HG03469 (cell line): ENCODE data around the gene CRTAP.
"Not testable (repeated sequence)": the region's sequence is repeated elsewhere in the genome, so short reads cannot be mapped to it uniquely, and the experiment has no call there.

Source experiments
- ATAC-seq: cut with Tn5 transposase; IDR thresholded peaks from one replicate; pipeline ENCODE4 v1.9.1; 2021; ENCODE audit warnings: mild to moderate bottlenecking, moderate library complexity, moderate number of reproducible peaks; ENCODE audit not compliant: unreplicated experiment

CRTAP gene

DNA sequence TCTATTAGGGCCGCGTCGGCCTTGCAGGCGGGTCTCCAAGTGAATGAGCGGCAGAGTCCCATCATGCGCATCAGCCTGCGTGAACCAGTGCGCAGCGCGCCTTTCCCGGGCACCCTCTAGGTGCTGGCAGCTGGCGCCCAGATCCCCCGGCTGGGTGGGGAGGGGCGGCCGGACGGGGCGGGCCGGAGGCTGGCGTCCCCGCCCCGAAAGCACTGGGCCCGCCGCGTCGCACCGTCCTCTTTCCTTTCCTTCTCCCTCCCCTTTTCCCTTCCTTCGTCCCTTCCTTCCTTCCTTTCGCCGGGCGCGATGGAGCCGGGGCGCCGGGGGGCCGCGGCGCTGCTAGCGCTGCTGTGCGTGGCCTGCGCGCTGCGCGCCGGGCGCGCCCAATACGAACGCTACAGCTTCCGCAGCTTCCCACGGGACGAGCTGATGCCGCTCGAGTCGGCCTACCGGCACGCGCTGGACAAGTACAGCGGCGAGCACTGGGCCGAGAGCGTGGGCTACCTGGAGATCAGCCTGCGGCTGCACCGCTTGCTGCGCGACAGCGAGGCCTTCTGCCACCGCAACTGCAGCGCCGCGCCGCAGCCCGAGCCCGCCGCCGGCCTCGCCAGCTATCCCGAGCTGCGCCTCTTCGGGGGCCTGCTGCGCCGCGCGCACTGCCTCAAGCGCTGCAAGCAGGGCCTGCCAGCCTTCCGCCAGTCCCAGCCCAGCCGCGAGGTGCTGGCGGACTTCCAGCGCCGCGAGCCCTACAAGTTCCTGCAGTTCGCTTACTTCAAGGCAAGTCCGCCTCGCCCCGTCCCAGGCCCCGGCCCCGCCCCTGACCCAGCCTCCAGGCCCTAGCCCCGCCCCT lies at the start of gene CRTAP:
Gene CRTAP (plus strand): TSS at position 243 of the 850 bp plus-strand sequence. CDS start 64 bp downstream, at position 307.
- ATAC-seq, result peak; percentile 78

DNA sequence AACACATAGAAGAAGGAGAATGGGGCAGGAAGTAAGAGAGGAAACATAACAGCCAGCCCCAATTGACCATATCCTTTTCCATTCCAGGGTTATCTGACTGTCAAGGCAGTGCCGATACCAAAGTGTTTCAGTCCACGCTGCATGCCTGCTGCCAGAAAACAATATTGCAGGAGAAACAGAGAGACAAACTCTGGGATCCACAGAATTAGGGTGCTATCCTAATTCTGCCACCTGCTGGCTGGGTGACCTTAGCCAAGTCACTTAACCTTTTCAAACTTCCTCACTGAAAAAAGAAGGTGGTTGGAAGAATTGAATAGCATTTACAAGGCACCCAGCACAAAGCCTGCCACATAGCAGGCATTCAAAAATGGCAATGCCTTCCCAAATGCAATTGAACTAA lies 48.9 kb upstream of the CRTAP start:
- no peak for ATAC-seq

DNA sequence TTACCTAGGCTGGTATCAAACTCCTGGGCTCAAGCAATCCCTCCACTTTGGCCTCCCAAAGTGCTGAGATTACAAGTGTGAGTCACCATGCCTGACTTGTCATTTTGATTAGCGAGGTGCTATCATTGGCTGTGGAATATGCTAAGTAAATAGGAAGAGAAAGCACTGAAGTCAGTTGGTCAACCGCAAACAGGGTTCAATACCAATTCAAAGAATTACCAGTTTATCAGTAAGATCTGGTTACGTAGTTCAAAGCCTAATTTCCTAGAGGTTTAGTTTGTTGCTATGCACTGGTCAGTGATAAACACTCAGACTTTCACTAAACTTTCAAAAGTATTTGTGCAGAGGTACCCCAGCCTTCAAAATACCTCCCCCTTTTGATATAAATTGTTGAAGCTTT lies 46.3 kb upstream of the CRTAP start:
- no peak for ATAC-seq

DNA sequence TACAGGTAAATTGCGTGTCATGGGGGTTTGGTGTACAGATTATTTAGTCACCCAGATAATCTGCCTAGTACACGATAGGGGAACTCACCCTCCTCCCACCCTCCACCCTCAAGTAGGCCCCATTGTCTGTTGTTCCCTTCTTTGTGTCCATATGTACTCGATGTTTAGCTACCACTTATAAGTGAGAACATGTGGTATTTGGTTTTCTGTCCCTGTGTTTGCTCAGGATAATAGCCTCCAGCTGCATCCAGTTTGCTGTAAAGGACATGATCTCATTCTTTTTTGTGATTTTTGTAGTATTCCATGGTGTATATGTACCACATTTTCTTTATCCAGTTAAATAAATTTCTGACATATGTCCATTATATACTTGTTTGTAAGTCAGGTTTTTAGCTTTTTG lies 44.0 kb upstream of the CRTAP start:
- ATAC-seq, result not testable (repeated sequence)

DNA sequence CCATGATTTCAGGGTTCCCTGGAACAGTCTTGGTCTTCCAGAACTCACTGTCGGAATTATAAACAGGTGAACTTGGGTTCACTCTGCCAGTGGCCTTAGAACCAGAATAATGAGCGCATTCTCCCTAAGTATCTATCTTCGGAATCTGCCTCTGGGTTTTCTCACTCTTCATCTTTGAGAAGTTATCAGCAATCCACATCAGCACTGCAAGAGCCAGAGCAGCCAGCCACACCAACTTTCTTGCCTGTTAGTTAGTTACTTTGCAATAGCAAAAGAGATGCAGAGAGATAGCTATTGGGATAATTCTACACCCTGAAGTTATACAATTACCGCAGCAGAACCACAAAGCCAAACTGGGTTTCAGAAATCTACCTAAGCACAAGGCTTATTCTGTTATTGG lies 42.6 kb upstream of the CRTAP start:
- no peak for ATAC-seq

DNA sequence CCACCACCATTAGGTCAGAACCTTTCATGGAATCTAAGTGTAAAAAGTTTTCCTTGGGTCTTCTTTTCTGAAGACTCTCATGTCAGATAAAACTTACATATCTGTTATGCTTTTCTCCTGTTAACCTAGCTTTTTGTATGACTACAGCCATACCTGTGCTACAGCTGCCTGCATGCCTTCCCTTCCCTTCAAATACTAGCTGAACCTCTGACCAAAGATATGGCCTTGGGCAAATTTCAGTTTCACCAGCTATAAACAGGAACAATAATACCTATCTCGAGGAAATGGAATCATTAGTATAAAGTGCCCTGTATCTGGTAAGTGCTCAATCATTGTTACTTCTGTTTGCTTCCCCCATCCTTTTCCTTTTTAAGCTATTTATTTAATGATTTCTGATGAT lies 41.9 kb upstream of the CRTAP start:
- ATAC-seq, result no peak

DNA sequence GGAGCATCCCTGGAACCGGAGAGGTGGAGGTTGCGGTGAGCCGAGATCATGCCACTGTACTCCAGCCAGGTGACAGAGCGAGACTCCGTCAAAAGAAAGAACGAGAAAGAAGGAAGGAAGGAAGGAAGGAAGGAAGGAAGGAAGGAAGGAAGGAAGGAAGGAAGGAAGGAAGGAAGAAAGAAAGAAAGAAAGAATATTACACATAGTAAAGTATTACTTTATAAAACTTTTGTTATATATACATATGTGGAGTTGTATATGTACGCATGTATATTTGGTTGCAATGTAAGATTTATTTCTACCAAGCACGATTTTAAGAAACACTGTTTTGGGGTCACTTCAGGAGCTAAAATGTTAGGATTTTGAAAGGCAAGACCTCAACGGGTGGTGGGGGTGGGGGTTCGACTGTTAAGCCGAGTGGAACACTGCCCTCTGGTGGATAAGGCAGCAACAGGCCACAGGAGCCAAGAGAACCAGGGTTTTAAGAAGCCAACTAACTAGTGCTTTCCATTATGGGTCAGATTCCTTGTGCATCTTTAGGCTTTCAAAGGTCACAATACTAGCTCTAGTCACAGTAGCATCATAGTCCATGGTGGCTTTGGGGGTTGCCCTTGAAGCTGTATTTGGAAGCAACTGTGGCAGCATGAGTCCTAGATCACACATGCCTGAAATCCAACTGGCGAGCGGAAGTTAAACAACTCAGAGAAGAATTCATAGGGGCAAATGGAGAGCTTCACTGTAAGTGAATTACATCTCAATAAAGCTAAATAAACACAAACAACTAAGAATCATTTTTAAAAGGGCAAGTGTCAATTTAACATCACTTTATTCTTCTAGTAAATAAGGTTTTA lies 39.4 kb upstream of the CRTAP start:
- ATAC-seq, result no peak

DNA sequence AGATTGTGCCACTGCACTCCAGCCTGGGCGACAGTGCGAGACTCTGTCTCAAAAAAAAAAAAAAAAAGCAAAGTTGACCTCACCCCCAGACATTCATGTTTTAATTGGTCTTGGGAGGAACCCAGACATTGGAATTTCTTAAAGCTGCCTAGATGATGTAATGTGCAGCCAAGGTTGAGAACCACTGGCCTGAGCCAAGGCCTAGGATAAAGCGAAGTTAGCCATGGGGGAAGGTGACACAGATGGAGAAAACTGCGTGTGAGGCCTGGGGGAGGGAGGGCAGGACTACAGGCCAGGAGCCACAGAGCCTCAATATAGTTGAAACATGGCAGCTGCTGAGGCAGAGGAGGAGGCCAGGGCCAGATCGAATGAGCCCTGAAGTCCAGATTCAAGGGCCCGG lies 37.8 kb upstream of the CRTAP start:
- ATAC-seq, result no peak

DNA sequence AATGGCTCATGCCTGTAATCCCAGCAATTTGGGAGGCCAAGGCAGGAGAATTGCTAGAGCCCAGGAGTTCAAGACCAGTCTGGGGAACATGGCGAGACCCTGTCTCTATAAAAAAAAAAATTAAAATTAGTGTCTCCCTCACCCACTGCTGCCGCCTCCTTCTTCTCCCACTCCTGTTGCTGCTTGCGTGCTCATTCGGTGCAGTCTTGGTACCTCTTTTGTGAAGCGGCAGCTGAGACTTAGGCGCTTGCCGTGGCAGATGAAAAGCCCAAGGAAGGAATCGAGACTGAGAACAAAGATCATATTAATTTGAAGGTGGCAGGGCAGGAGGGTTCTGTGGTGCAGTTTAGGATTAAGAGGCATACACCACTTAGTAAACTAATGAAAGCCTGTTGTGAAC lies 36.9 kb upstream of the CRTAP start:
- no peak for ATAC-seq

DNA sequence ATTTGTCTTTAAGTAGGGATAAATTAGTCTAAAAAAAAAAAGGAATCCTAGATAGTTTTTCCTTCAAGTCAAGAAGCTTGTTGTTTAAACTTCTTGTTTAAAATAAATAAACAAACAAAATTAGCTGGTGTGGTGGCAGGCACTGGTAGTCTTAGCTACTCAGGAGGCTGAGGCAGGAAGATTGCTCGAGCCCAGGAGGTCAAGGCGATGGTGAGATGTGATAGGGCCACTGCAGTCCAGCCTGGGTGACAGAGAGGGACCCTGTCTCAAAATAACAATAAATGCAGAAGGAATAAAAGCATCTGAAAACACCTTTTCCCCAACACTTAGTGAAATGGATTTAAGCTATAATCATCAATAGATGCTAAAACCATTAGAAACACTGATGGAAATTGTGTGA lies 35.8 kb upstream of the CRTAP start:
- ATAC-seq, result no peak

DNA sequence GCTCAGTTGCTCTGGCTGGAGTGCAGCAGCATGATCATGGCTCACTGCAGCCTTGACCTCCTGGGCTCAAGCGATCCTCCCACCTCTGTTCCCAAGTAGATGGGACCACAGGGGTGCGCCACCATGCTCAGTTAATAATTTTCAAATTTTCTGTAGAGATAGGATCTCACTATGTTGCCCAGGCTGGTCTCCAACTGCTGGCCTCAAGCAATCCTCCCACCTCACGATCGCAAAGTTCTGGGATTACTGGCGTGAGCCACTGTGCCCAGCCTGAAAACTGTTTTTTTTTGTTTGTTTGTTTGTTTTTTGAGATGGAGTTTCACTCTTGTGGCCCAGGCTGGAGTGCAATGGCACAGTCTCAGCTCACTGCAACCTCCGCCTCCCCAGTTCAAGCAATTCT lies 34.0 kb upstream of the CRTAP start:
- ATAC-seq, result not testable (repeated sequence)

DNA sequence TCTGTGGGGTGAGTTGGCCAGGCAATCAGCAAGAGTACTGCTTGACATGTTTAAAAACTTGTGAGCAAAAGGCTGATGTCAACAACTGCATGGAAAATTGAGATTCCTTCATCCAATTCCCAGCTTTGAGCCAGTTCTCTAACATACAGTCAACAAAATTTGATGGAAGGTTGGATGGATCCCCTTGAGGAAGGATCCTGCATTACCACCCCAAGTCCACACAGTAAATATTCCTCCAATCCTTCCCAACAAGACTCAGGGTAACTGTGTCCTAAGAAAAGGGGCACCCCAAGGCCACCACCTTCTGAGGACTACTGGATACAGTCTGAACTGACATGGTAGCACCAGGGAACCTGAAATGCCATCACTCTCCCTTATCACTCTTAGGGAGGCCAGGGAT lies 32.0 kb upstream of the CRTAP start:
- ATAC-seq, result no peak

DNA sequence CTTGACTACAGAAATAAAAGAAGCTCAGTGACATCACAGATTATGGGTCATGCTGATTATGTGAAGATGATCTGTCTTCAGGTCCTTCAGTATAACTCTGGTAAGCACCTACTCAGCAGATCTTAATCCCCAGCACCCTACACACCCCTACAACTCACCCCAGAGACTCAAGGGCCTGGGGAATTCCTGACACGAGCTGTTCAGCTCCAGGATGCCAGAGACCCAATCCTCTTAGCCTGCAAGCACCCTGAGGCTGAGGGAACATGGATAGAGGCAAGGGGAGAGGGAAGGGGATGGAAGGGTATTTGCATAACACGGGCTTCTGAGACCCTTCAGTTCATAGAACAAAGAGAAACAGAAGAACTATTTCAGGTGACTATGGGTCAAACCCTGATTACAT lies 29.9 kb upstream of the CRTAP start:
- ATAC-seq, result no peak

DNA sequence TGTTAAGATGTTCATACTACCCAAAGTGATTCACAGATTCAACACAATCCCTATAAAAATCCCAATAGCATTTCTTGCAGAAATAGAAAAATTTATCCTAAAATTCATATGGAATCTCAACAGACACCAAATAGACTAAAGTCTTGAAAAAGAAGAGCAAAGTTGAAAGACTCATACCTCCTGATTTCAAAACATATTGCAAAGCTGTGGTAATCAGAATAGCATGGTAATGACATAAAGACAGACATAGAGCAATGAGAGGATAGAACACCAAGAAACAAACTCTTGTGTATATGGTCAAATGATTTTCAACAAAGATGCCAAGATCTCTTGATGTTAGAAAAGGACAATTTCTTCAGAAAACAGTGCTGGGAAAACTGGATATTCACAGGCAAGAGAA lies 25.1 kb upstream of the CRTAP start:
- ATAC-seq, result no peak

DNA sequence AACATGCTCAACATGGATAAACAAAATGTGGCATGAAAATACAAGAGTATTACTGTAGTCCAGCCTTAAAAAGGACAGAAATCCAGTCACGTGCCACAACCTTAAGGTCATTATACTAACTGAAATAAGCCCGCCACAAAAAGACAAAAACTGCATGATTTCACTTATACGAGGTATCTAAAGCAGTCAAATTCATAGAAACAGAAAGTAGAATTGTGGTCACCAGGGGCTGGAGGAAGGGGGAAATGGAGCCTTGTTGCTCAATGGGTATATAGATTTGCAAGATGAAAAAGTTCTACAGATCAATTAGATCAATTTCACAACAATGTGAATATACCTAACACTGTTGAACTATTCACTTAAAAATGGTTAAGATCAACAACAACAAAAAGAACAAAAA lies 24.3 kb upstream of the CRTAP start:
- ATAC-seq, result peak; percentile 91

DNA sequence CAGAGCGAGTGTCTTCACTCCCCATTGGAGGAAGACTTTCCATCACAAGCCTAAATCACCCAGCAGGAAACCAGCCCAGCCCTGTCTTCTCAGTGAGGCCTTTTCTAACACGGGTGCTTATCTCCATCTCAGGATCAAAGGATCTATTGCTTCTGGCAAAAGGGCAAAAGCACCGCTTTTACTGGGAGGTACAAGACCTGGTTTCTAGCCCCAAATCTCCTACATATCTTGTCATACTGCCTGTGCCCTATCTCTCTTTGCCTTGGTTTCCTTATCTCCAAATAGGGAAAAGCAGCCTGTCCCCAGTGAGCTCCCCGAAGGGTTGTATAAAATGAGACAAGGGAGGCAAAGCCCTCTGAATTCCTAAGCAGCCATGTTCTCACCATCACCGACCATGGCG lies 22.1 kb upstream of the CRTAP start:
- ATAC-seq, result no peak

DNA sequence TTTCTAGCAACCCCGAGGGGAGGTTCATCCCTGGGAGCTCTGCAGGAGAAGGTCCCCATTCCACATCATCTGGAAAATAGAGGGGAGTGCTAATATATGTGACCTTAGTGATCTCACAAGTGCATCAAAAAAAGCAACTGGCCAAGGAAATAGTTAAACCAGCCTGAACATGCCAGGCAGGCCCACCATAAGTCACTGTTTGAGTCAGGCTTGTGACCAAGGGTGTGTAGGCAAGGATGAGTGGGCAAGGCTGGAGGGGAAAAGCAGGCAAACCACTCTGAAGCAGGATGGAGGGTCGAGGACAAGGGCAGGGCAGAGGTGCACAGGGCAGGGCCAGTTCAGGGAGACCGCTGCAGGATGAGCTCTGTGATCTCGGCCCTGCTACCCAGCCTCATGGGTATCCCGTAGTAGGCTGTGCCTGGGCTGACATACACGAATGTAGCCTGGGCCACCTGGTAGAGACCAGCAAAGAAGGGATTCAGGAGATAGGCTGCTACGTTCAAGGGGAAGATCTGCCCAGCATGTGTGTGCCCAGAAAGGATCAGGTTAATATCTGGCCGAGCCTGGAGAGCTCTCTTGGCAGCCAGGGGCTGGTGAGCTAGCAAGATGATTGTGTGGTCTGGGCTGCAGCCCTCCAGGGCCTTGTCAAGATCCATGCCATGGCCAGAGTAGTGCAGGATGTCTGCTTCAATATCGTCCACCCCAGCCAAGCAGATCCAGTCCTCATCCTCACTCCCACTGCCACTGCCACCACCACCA lies 21.1 kb upstream of the CRTAP start:
- ATAC-seq, result no peak

DNA sequence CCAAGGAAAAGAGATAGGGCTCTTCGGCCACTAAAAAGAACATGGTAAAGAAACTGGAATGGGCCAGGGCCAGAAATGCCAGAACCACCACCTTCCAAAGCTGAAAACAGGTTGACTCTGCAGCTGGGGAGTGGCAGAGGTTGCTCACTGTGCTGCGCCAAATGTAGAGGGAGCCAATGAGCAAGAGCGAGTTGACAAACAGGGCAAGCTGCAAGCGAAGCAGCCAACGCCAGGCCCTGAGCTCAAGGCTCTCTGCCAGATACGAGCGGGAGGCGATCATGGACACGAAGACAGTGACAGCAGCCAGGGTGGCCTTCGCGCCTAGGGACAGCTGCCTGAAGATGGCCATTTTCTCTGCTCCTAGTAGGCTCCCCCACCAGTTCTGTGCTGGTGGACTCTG lies 20.0 kb upstream of the CRTAP start:
- no peak for ATAC-seq

DNA sequence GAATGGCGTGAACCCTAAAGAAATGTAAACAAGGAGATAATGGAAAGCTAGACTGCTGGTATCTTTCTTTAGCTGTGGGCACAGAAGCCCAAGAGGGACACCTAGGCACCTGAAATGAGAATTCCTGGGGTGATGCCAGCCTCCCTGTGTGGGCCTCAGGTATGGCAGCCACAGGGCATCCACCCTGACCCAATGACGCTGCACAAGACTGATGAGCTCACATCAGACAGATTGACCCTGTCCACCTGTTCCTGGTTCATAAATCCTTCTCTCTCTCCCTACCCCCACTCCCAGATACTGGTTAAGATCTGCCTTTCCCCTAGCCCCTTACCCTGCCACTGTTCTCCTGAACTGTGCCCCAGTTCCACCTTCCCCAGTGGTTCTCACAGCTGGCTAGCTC lies 18.4 kb upstream of the CRTAP start:
- ATAC-seq, result no peak

DNA sequence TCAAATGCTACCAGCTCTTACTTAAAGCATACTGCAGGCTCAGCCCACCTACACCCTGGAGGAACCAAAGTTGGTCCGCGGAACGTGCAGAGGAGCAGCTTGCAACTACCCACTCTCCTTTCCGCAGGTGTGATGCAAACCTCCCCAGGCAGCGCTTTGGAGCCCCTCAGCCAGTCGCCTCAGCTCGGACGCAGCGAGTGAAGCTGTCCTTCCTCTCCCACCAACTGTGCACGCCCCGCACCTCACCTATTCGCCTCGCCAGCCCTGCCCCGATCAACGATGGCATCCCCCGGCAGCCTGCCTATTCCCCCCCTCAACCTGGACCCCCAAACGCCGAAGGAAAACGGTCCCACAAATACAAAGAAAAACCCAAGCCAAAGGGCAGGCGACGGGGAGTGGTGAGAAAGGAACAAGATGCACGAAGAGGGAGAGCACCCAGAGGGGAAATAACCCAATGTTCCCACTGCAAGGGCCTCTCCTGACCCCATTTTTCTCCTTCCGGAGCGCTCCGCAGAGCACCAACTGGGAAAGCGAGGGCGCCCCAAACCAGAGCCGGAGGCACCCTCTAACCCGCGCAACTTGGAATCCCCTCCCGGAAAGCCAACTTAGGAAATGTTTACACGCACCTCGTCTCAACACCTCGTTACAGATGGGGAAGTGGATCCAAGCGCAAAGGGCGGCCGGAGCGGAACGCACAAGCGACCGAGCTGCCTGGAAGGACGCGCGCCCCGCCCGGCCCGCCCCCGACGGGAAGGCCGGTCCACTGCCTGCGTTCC lies 17.5 kb upstream of the CRTAP start:
- peak; percentile 24 for ATAC-seq
